ENCODE measurements around the gene RAB11FIP5.
"Not testable (repeated sequence)": the region's sequence is repeated elsewhere in the genome, so short reads cannot be mapped to it uniquely, and the experiment has no call there.

The RAB11FIP5 gene

GRCh38 chr2:73111073-73112025 is 1.4 kb downstream of the RAB11FIP5 start:
- no peak for DNase-seq

- no peak for DNase-seq
Observed at GRCh38 chr2:73110168-73111072, 2.3 kb downstream of the RAB11FIP5 start.

- DNase-seq = no peak
Observed at GRCh38 chr2:73109431-73110167, 3.1 kb downstream of the RAB11FIP5 start.

- DNase-seq = no peak
Observed at GRCh38 chr2:73107211-73107926, 5.4 kb downstream of the RAB11FIP5 start.

GRCh38 chr2:73106791-73107190 is 6.0 kb downstream of the RAB11FIP5 start:
- no peak for DNase-seq

- no peak for DNase-seq
Observed at GRCh38 chr2:73105511-73105971, 7.2 kb downstream of the RAB11FIP5 start.

GRCh38 chr2:73104933-73105332 is 7.8 kb downstream of the RAB11FIP5 start:
- DNase-seq = no peak

- DNase-seq = peak; percentile 34
Observed at GRCh38 chr2:73103018-73103542, 9.7 kb downstream of the RAB11FIP5 start.

- no peak for DNase-seq
Observed at GRCh38 chr2:73101626-73102256, 11.0 kb downstream of the RAB11FIP5 start.

- no peak for DNase-seq
Observed at GRCh38 chr2:73100956-73101355, 11.8 kb downstream of the RAB11FIP5 start.

- DNase-seq = no peak
Observed at GRCh38 chr2:73099486-73099885, 13.3 kb downstream of the RAB11FIP5 start.

- DNase-seq = no peak
Observed at GRCh38 chr2:73095910-73096309, 16.8 kb downstream of the RAB11FIP5 start.

GRCh38 chr2:73093601-73094218 is 19.0 kb downstream of the RAB11FIP5 start:
- not testable (repeated sequence) for DNase-seq

GRCh38 chr2:73092146-73092783 is 20.5 kb downstream of the RAB11FIP5 start:
- DNase-seq = no peak

GRCh38 chr2:73091696-73092095 is 21.1 kb downstream of the RAB11FIP5 start:
- DNase-seq = no peak

GRCh38 chr2:73091164-73091563 is 21.6 kb downstream of the RAB11FIP5 start:
- DNase-seq = no peak

- no peak for DNase-seq
Observed at GRCh38 chr2:73089270-73090030, 23.3 kb downstream of the RAB11FIP5 start.

- DNase-seq = no peak
Observed at GRCh38 chr2:73088703-73089102, 24.0 kb downstream of the RAB11FIP5 start.

GRCh38 chr2:73088211-73088610 is 24.5 kb downstream of the RAB11FIP5 start:
- no peak for DNase-seq
